ENCODE data around the gene SOCS2.
"Not testable (repeated sequence)": the region's sequence is repeated elsewhere in the genome, so short reads cannot be mapped to it uniquely, and the experiment has no call there.

SOCS2 gene

GRCh38 chr12:93595351-93595750 lies 22.9 kb downstream of the SOCS2 start:
- no peak for DNase-seq

- no peak for DNase-seq
Observed at GRCh38 chr12:93597608-93598007, 25.1 kb downstream of the SOCS2 start.

GRCh38 chr12:93599192-93599591 lies 26.7 kb downstream of the SOCS2 start:
- DNase-seq: no peak

- DNase-seq: no peak
Observed at GRCh38 chr12:93601591-93601990, 29.1 kb downstream of the SOCS2 start.

GRCh38 chr12:93602897-93603668 lies 30.6 kb downstream of the SOCS2 start:
- DNase-seq: no peak

- DNase-seq: no peak
Observed at GRCh38 chr12:93603762-93604161, 31.3 kb downstream of the SOCS2 start.

GRCh38 chr12:93608313-93608712 lies 35.8 kb downstream of the SOCS2 start:
- DNase-seq: no peak

- DNase-seq: no peak
Observed at GRCh38 chr12:93609281-93610192, 37.1 kb downstream of the SOCS2 start.

GRCh38 chr12:93612776-93613175 lies 40.3 kb downstream of the SOCS2 start:
- no peak for DNase-seq

GRCh38 chr12:93614917-93615596 lies 42.6 kb downstream of the SOCS2 start:
- no peak for DNase-seq

- DNase-seq: no peak
Observed at GRCh38 chr12:93616584-93617101, 44.2 kb downstream of the SOCS2 start.

GRCh38 chr12:93618891-93619410 lies 46.5 kb downstream of the SOCS2 start:
- no peak for DNase-seq

GRCh38 chr12:93621986-93622385 lies 49.5 kb downstream of the SOCS2 start:
- DNase-seq: no peak

GRCh38 chr12:93622485-93622884 lies 50.0 kb downstream of the SOCS2 start:
- no peak for DNase-seq

- DNase-seq: no peak
Observed at GRCh38 chr12:93624595-93625294, 52.3 kb downstream of the SOCS2 start.

- DNase-seq: not testable (repeated sequence)
Observed at GRCh38 chr12:93625295-93625645, 52.8 kb downstream of the SOCS2 start.

GRCh38 chr12:93626160-93626559 lies 53.7 kb downstream of the SOCS2 start:
- no peak for DNase-seq
